HepG2 (cell line): Measurements from ENCODE around the gene ZBTB37. TPM values are rescaled to one million over a fixed set of nuclear protein-coding genes. Genes with fewer than 3 reads are reported as not detected.

ENCODE experiments used
- ELK4 ChIP-seq: sonication (generic); formaldehyde crosslinking; IDR thresholded peaks from 2 replicates; pipeline ENCODE4 v1.9.0; 2021; ENCODE audit warnings: missing genetic modification reagents, borderline replicate concordance
- GMEB1 ChIP-seq: sonication (generic); formaldehyde crosslinking; IDR thresholded peaks from 2 replicates; pipeline ENCODE4 v1.5.1; 2020; ENCODE audit warnings: missing genetic modification reagents, mild to moderate bottlenecking, borderline replicate concordance
- MLLT10 ChIP-seq: sonication (generic); formaldehyde crosslinking; IDR thresholded peaks from 2 replicates; pipeline ENCODE4 v1.4.0; 2020; ENCODE audit warnings: missing genetic modification reagents
- REST ChIP-seq, 2 experiments: IDR thresholded peaks; 2 replicates each; pipeline ENCODE4 v1.6.1; 2011 to 2012; ENCODE audit warnings: low read length in 2 of 2, borderline replicate concordance in 1 of 2, low read depth in 1 of 2, mild to moderate bottlenecking in 1 of 2, moderate library complexity in 1 of 2
- THYN1 ChIP-seq: sonication (generic); formaldehyde crosslinking; IDR thresholded peaks from 2 replicates; pipeline ENCODE4 v1.8.1; 2023; ENCODE audit warnings: low read depth, mild to moderate bottlenecking, moderate library complexity, missing genetic modification reagents, borderline replicate concordance
- ZMAT3 ChIP-seq: sonication (generic); formaldehyde crosslinking; conservative IDR thresholded peaks from 2 replicates; pipeline ENCODE4 v1.7.0; 2021; ENCODE audit warnings: missing genetic modification reagents
- ZNF101 ChIP-seq: sonication (generic); formaldehyde crosslinking; IDR thresholded peaks from 2 replicates; pipeline ENCODE4 v1.4.0; 2020; ENCODE audit warnings: mild to moderate bottlenecking, low read depth, missing genetic modification reagents, borderline replicate concordance
- ZNF121 ChIP-seq: sonication (generic); formaldehyde crosslinking; IDR thresholded peaks from 2 replicates; pipeline ENCODE4 v1.5.0; 2020; ENCODE audit warnings: mild to moderate bottlenecking, missing genetic modification reagents
- ZNF451 ChIP-seq: sonication (generic); formaldehyde crosslinking; IDR thresholded peaks from 2 replicates; pipeline ENCODE4 v1.5.0; 2020; ENCODE audit warnings: mild to moderate bottlenecking, missing genetic modification reagents
- polyA plus RNA-seq, 8 experiments: library from polyadenylated mRNA; depleted of rRNA in 3 of 8; stranded (reverse) in 7 of 8; unstranded in 1 of 8; fragments of >200 nt; fragmentation: Illumina TruSeq in 4 of 8; extraction: Trizol in 4 of 8; gene quantifications; 2 replicates each; pipeline versions ENCODE4 v1.2.1 to v1.2.3, GENCODE V29; 2011 to 2016; ENCODE audit warnings: low read depth in 4 of 8, missing spikeins in 1 of 8, mixed read lengths in 1 of 8; ENCODE audit not compliant: insufficient read depth in 1 of 8
- total RNA-seq, 5 experiments: library from RNA; depleted of rRNA; stranded (reverse); fragments of >200 nt; fragmentation: Illumina TruSeq; extraction: Trizol; gene quantifications; 2 replicates each; pipeline ENCODE4 v1.2.3, GENCODE V29; 2016; ENCODE audit warnings: low read depth in 1 of 5
- TF ChIP-seq, protein P1 (sequence below): sonication (generic); formaldehyde crosslinking; IDR thresholded peaks from 2 replicates; pipeline ENCODE4 v1.5.0; 2020; ENCODE audit warnings: missing genetic modification reagents
- TF ChIP-seq, protein P2 (sequence below), 2 experiments: sonication (generic) in 1 of 2; formaldehyde crosslinking in 1 of 2; IDR thresholded peaks; 2 replicates each; pipeline versions ENCODE4 v1.6.1 to v1.9.0; 2014 to 2022; ENCODE audit warnings: antibody characterized with exemption in 1 of 2, borderline replicate concordance in 1 of 2, inconsistent platforms in 1 of 2, low read depth in 1 of 2, missing genetic modification reagents in 1 of 2
- TF ChIP-seq, protein P3 (sequence below): IDR thresholded peaks from 2 replicates; pipeline ENCODE4 v1.6.1; 2016; ENCODE audit warnings: control low read depth

The ZBTB37 gene
- total and polyA plus RNA-seq, 2 of the 13 experiments (the other 11 are each of a cell fraction or from before 2014, with no cell fraction given) = 2.6 to 7.7 TPM

DNA sequence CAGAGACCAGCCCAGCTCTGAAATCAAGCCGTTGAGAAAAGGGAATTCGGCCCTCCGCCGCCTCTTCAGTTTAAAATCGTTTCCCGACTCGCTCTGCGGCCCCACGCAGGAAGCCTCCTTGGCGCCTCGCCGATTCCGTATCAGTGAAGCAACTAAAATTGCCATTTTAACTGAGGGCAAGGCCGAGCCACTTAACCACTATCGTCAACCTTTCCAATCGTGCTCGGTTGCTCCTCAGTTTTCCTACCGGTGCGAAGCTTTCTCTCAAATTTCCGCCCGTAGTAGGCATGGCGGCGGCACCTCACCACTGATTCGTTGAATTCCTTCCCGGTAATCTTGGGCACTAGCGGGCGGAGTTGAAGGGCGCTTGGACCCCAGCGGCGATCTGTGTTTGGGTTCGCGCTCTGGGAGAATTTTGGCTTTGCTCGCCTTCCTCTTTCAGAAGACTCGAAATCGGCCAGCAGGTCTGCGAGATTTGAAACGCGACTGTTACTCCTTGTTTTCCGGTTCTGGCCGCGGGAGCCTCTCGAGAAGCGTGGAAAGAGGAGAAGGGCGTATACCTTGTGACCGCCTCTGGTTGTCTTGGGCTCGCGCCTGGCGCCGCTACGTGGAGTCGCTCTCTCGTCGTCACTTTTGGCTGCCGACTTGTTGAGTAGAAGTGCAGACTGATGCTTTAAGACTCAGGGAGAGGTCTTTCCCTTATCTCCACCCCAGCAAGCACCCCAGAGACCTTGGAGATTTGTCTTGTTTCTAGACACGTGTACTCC, 43.7 kb upstream of the ZBTB37 start, which contains the start of the genes CENPL and DARS2 (continued):
- TF ChIP-seq REST (IDR thresholded peaks at IDR 0.05; ENCODE audit: borderline replicate concordance in 1 of 2, low read depth in 1 of 2, low read length in 2 of 2) (no peak; a peak in 1 of 4 replicates), THYN1 (CRISPR knock-in tag) (no peak), GMEB1 (peak; percentile 96), ELK4 (CRISPR knock-in tag) (no peak), ZNF101 (no peak), ZNF121 (no peak), ZNF451 (CRISPR knock-in tag) (no peak), MLLT10 (CRISPR knock-in tag) (no peak), ZMAT3 (CRISPR knock-in tag) (no peak; the same call in 1 of the 2 replicates)
- TF ChIP-seq, protein P1, sequence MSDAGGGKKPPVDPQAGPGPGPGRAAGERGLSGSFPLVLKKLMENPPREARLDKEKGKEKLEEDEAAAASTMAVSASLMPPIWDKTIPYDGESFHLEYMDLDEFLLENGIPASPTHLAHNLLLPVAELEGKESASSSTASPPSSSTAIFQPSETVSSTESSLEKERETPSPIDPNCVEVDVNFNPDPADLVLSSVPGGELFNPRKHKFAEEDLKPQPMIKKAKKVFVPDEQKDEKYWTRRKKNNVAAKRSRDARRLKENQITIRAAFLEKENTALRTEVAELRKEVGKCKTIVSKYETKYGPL (CRISPR knock-in tag) = no peak
- TF ChIP-seq, protein P2, sequence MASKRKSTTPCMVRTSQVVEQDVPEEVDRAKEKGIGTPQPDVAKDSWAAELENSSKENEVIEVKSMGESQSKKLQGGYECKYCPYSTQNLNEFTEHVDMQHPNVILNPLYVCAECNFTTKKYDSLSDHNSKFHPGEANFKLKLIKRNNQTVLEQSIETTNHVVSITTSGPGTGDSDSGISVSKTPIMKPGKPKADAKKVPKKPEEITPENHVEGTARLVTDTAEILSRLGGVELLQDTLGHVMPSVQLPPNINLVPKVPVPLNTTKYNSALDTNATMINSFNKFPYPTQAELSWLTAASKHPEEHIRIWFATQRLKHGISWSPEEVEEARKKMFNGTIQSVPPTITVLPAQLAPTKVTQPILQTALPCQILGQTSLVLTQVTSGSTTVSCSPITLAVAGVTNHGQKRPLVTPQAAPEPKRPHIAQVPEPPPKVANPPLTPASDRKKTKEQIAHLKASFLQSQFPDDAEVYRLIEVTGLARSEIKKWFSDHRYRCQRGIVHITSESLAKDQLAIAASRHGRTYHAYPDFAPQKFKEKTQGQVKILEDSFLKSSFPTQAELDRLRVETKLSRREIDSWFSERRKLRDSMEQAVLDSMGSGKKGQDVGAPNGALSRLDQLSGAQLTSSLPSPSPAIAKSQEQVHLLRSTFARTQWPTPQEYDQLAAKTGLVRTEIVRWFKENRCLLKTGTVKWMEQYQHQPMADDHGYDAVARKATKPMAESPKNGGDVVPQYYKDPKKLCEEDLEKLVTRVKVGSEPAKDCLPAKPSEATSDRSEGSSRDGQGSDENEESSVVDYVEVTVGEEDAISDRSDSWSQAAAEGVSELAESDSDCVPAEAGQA (IDR thresholded peaks at IDR 0.05; ENCODE audit: low read depth) = peak; percentile 97
- TF ChIP-seq, protein P2 (CRISPR knock-in tag; IDR thresholded peaks at IDR 0.05; ENCODE audit: borderline replicate concordance) = no peak
- TF ChIP-seq, protein P3, sequence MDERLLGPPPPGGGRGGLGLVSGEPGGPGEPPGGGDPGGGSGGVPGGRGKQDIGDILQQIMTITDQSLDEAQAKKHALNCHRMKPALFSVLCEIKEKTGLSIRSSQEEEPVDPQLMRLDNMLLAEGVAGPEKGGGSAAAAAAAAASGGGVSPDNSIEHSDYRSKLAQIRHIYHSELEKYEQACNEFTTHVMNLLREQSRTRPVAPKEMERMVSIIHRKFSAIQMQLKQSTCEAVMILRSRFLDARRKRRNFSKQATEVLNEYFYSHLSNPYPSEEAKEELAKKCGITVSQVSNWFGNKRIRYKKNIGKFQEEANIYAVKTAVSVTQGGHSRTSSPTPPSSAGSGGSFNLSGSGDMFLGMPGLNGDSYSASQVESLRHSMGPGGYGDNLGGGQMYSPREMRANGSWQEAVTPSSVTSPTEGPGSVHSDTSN = no peak
